ENCODE results near the gene SBSN.
A peak's percentile ranks its signal among the peaks of the same experiment; 100 is the strongest.
"Not testable (repeated sequence)": the region's sequence is repeated elsewhere in the genome, so short reads cannot be mapped to it uniquely, and the experiment has no call there.

Gene SBSN

GRCh38 chr19:35507561-35507960 lies 20.6 kb downstream of the SBSN start:
- DNase-seq (ENCODE audit: low read depth in 2 of 2): no peak

- DNase-seq (ENCODE audit: low read depth in 2 of 2): no peak
Observed at GRCh38 chr19:35506011-35506410, 22.1 kb downstream of the SBSN start.

- DNase-seq (ENCODE audit: low read depth in 2 of 2): no peak
Observed at GRCh38 chr19:35502751-35503150, 25.4 kb downstream of the SBSN start.

GRCh38 chr19:35501684-35502083 lies 26.4 kb downstream of the SBSN start:
- no peak for DNase-seq (ENCODE audit: low read depth in 2 of 2)

GRCh38 chr19:35500611-35501010 lies 27.5 kb downstream of the SBSN start:
- DNase-seq (ENCODE audit: low read depth in 2 of 2): no peak

GRCh38 chr19:35498984-35499527 lies 29.1 kb downstream of the SBSN start:
- no peak for DNase-seq (ENCODE audit: low read depth in 2 of 2)

GRCh38 chr19:35498220-35498619 lies 29.9 kb downstream of the SBSN start:
- DNase-seq (ENCODE audit: low read depth in 2 of 2): no peak

- DNase-seq (ENCODE audit: low read depth in 2 of 2): no peak
Observed at GRCh38 chr19:35497406-35497805, 30.7 kb downstream of the SBSN start.

GRCh38 chr19:35495107-35496064 lies 32.7 kb downstream of the SBSN start:
- DNase-seq (ENCODE audit: low read depth in 2 of 2): peak; percentile 36 to 66

GRCh38 chr19:35493971-35494370 lies 34.1 kb downstream of the SBSN start:
- no peak for DNase-seq (ENCODE audit: low read depth in 2 of 2)

GRCh38 chr19:35491836-35492360 lies 36.2 kb downstream of the SBSN start:
- no peak for DNase-seq (ENCODE audit: low read depth in 2 of 2)

- no peak for DNase-seq (ENCODE audit: low read depth in 2 of 2)
Observed at GRCh38 chr19:35490364-35490763, 37.7 kb downstream of the SBSN start, which contains the start of gene KRTDAP. Gene KRTDAP (minus strand): TSS chr19:35490464. CDS start chr19:35490442, 22 bp downstream.

GRCh38 chr19:35488677-35489076 lies 39.4 kb downstream of the SBSN start:
- no peak for DNase-seq (ENCODE audit: low read depth in 2 of 2)

GRCh38 chr19:35487656-35488182 lies 40.4 kb downstream of the SBSN start:
- no peak for DNase-seq (ENCODE audit: low read depth in 2 of 2)

GRCh38 chr19:35486268-35486708 lies 41.8 kb downstream of the SBSN start:
- no peak for DNase-seq (ENCODE audit: low read depth in 2 of 2)

GRCh38 chr19:35484252-35485036 lies 43.7 kb downstream of the SBSN start:
- DNase-seq (ENCODE audit: low read depth in 2 of 2): no peak

GRCh38 chr19:35483089-35483488 lies 45.0 kb downstream of the SBSN start:
- no peak for DNase-seq (ENCODE audit: low read depth in 2 of 2)

GRCh38 chr19:35478794-35479677 lies 49.1 kb downstream of the SBSN start:
- no peak for DNase-seq (ENCODE audit: low read depth in 2 of 2)

- no peak for DNase-seq (ENCODE audit: low read depth in 2 of 2)
Observed at GRCh38 chr19:35476149-35476548, 52.0 kb downstream of the SBSN start.

- DNase-seq (ENCODE audit: low read depth in 2 of 2): not testable (repeated sequence)
Observed at GRCh38 chr19:35474594-35474993, 53.5 kb downstream of the SBSN start.

- no peak for DNase-seq (ENCODE audit: low read depth in 2 of 2)
Observed at GRCh38 chr19:35474104-35474503, 54.0 kb downstream of the SBSN start.

Measured in stimulated activated CD4-positive, alpha-beta T cell treated with anti-CD3 and anti-CD28 coated beads, Interleukin-1b, Interleukin-23, amount 100 ng/mL, for 1 hour (primary cell).